K562 (cell line): ENCODE data around the gene RBM5.

Experiments
- ATF1 ChIP-seq, 2 experiments: fragments of 450-650 bp in 1 of 2; IDR thresholded peaks; 2 replicates each; pipeline ENCODE4 v1.6.1; 2016; ENCODE audit warnings: missing compliant biosample characterization in 1 of 2, missing genetic modification characterization in 1 of 2
- CEBPB ChIP-seq: fragments of 450-650 bp; IDR thresholded peaks from 2 replicates; pipeline ENCODE4 v1.6.1; 2016; ENCODE audit warnings: missing genetic modification characterization, missing compliant biosample characterization
- YBX1 ChIP-seq: fragments of 450-650 bp; IDR thresholded peaks from 2 replicates; pipeline ENCODE4 v1.7.1; 2016; ENCODE audit warnings: mild to moderate bottlenecking
- ZSCAN32 ChIP-seq: fragments of 450-650 bp; formaldehyde crosslinking; IDR thresholded peaks from 2 replicates; pipeline ENCODE4 v1.4.0; 2020; ENCODE audit warnings: mild to moderate bottlenecking, moderate library complexity

DNA sequence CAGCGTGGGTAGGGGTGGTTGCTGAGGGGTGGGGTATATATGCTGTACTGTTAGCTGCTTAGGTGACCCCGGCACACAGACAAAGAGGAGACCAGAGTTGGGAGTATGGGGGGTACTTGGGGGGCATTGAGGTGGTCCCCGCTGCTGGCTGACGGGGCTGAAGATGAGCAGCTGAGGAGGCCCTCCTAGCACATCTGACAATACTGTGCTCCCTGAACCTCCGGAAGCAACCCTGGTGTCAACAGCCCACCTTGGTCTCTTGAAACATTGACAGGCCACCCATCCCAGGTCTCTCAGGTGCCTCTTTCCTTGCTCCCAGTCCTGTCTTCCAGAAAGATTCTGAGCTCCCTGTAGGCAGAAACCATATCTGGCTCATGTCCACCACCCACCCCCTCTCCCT is 47.2 kb downstream of the RBM5 start:
- TF ChIP-seq ATF1 (CRISPR knock-in tag; IDR thresholded peaks at IDR 0.05), result no peak
- TF ChIP-seq ATF1 (tag; IDR thresholded peaks at IDR 0.05), result no peak
- no peak for TF ChIP-seq CEBPB (tag)
- no peak for TF ChIP-seq YBX1
- no peak for TF ChIP-seq ZSCAN32 (CRISPR knock-in tag)
